T follicular helper cell (primary cell): Measurements from ENCODE around the gene CNN3.

ENCODE experiments used
- DNase-seq: peaks from one replicate; pipeline ENCODE4 v3.0.0-alpha.2; 2020; ENCODE audit warnings: low read depth
- total RNA-seq, 2 experiments: gene quantifications; one replicate each; lab custom pipeline; 2026; lab: John Stamatoyannopoulos, UW

Gene CNN3
- total RNA-seq = 3.9 to 4.2 reads per million in 2 experiments

DNA sequence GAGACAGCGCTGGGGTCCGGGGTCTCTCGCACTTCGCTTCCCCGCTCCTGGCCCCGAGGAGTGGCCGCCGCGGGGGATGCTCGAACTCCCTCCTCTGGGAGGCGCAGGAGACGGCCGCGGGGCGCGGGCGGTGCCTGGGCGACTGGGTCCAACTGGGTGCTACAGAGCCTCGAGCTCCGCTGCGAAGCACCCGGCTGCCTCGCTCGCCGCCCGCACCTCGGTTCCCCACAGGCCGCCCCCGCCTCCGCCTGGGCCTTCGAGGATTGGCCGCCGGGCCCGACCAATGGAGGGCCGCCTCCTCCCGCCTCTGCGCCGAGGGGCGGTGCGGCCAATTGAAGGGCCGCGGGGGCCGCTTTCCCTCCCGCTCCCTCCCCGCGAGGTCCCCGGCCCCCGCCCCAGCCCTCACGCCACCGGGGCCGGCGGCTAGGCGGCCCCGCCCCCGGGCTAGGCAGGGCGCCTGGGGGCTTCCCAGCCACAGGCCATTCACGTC lies at the start of gene CNN3:
Gene CNN3, minus strand, starts transcription at position 196 of the 490 bp plus-strand sequence. CDS start 216 bp downstream, outside the sequence.
- DNase-seq = peak; percentile 22

DNA sequence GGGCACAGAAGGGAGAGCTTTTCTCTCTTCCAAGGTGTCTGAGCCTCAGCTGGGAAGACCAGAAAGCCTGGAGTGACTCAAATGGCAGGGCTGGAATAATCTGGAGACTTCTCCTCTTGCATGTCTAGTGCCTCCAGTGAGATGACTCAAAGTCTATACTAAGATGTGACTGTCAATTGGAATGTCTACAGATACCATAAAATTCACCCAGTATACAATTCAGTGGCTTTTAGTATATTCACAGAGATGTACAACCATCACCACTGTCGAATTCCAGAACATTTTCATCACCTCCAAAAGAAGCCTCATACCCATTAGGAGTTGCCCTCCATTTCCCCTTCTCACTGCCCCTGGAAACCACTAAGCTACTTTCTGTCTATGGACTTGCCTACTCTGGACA lies 47.9 kb upstream of the CNN3 start:
- no peak for DNase-seq

DNA sequence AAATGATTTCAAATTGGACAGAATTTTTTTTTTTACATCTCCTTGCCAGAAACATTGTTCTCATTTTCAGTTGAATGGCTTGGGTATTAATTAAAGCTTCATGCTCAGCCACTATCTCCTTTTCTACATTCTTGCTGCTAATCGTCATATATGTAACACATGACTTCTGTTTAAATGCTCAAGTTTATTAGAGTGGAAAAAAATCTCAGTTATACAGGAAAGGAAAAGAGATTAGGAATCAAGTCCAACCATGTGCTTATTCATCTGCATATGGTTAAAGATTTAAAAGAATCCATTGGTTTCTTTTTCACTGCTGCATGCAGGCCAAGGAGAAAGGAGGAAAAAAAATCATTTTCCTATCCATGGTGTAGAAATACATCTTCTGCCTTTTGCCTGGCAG lies 47.3 kb upstream of the CNN3 start:
- no peak for DNase-seq

DNA sequence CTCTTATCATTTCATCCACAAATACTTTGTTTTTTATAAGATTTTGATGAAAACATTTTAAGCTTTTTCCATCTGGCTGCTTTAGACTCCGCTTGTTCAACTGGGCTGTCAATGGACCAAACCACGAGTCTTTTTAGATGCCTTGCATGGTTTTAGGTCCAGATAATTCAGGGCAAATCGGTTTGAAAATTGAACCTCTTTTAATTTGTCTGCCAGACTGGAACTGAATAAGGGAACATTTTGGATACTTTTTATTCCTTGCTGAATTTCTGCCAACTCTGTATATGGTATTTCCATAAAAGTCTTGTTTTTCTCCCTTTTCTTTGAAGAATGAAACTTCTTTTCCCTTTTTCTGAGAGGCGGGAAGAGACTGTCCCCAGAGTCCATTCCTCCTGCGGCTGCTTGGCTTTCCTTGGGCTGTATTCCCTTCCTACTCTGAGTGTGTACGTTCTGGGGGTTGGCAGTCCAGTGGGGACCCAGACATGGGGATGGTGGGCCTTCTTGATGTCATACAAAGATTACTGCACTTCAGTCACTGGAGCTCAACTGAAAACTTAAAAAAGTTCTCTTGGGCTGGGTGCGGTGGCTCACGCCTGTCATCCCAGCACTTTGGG lies 46.5 kb upstream of the CNN3 start:
- DNase-seq = no peak

DNA sequence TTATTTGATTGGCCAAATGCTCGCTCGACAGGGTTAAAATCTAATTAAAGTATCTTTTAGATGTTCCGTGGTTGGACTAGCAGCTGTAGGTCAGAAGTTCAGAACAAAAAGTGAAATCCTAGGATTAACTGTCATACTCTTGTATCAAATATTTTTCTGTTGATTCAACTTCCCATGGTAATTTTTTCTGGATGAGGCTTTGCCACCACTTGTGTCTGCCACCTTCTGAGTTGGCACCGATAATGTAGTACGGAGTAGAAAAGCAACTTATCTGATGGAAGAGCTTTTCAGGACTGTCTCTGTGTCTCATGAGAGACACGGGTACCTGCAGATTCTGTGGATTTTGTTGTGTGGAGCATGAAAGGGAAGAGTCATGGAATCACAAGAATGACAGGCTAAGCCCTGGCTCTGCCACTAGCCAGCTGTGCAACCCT lies 44.6 kb upstream of the CNN3 start:
- DNase-seq = no peak

GRCh38 chr1:94970783-94971182 lies 43.9 kb upstream of the CNN3 start:
- DNase-seq = no peak

- no peak for DNase-seq
Measured at GRCh38 chr1:94969137-94969536, 42.2 kb upstream of the CNN3 start.

DNA sequence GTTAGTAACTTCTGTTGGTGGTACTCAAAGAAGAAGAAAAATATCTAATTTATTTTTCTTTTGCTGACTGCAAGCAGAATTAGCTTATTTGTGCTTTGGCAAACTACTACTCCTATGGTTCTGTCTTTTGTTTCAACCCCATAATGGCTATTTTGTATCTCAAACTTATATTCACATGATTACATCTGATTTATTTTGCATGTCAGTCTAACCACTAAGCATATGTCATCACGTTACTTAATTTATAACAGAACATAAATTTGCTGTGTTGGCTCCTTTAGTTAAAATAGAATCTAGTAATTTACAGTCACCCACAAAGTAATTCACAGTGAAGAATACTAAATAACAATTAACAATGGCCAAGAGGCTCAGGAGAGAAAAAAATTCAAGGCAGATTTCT lies 39.1 kb upstream of the CNN3 start:
- DNase-seq = no peak

- no peak for DNase-seq
Measured at GRCh38 chr1:94963864-94964263, 37.0 kb upstream of the CNN3 start.

DNA sequence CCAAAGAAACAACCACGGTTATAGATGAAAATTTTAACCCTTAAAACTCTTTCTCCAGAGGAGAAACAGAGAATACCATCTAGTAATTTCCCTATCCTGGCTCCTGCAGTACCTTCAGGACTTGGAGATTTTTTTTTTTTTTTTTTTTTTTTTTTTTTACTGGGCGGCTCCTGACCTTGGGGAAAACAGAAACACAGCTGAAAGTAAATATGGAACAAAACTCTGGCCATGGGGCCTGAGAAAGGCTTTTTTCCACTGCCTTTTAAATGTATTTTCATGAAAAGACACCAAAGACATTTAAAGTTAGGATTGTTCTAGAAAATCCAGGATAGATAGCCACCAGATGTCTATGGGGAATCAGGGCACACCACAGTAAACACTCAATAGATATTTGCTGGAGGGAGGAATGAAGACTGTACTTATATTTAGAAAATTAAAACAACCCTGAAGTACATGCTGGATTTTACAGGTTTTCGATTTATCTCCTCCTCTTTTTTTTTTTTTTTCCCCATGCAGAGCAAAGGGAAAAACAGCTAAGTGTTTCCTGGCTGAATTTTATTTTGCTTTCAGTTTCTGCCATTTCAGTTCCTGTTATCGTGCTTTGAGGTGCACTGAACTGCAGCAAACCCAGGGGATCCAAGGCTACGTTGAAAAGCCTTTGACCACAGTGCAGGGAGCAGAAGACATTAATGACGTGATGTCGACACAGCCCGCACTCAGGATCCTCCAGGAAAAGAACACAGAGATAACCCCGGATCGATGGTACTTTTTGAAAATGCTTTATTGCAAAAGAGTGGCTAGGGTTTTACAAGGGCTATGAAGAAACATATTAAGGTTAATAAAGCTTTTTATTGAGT lies 35.7 kb upstream of the CNN3 start:
- DNase-seq = no peak

- no peak for DNase-seq
Measured at GRCh38 chr1:94961988-94962387, 35.1 kb upstream of the CNN3 start.

- no peak for DNase-seq
Measured at GRCh38 chr1:94961582-94961981, 34.7 kb upstream of the CNN3 start.

DNA sequence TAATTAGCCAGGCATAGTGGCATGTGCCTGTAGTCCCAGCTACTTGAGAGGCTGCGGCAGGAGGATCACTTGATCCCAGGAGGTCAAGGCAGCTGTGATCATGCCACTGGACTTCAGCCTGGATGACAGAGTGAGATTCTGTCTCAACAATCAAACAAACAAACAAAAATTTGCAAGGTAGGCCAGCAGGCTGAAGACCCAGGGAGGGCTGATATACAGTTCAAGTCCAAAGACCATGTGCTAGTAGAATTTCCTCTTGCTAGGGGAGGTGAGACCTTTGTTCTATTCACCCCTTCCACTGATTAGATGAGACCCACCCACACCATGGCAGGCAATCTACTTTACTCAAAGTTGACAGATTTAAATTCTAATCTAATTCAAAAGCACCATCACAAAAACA lies 31.2 kb upstream of the CNN3 start:
- no peak for DNase-seq

DNA sequence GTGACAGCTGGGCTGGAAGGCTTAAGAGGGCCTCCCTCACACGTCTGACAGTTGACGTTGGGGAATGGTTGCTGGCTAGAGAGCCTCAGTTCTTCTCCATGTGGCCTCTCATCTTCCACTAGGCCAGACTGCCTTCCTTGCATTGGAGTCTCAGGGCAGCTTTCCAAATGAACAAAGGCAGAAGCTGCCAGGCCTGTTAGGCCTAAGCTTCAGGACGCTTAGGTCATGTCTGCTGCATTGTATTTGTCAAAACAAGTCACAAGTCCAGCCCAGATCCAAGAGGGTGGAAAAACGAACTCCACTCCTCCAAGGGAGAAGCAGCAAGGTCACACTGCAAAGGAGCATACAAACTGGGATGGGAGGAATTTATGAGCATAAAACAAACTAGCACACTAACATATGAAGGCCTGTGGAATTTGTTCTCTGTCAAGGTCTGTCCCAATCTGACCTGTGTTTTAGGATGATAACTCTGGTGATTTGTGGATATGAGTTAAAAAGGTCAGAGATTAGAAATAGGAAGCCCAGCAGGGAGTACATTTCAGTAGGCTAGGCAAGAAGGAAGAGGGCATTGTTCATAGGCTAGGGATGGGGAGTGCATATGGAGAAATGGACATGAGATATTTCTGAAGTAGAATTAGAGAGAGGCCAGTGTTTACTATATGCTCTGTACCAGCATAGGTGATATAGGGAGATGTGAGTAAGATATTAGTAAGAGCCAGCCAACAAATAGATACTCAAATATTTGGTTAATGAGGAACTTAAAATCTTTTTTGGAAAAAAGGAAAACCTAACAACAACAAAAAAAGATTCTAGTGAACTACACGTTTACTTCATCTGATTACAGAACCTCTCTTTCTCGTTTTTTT lies 29.1 kb upstream of the CNN3 start:
- DNase-seq = no peak

- no peak for DNase-seq
Measured at GRCh38 chr1:94954263-94955220, 27.6 kb upstream of the CNN3 start.

DNA sequence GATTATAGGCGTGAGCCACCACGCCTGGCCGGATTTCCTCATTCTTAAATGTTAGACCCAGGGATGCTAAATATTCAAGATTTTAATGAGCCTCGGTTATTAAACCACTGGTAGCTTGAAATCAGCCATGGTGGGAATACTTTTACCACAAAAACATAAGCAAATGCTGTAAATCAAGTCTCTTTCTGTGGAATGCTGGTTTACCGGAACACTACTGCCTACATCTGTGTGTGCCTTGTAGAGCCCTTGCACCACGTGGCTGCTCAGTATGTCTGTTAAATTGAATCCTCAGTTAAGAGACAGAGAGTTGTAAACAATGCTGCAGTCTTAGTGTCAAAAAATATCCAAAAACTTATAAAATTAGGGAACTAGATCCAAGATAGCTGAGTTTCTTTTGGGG lies 26.8 kb upstream of the CNN3 start:
- DNase-seq = no peak

- no peak for DNase-seq
Measured at GRCh38 chr1:94953107-94953506, 26.2 kb upstream of the CNN3 start.

DNA sequence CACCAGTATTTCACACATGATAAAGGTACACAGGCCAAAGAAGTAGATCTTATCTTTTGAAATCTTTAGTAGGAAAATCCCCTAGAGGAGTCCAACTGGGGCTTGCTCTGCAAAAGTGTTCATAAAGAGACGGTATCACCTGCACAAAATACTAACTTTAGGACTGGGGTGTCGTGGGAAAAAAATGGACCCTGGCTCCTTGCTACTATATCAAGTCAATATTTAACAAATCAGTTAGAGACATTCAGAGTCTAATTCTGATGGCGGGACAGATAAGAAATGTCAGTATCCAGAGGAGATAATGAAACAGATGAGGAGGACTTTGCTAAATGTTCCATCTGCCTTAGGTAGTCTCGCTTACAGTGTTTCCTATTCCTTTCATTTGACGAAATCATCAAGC lies 25.6 kb upstream of the CNN3 start:
- no peak for DNase-seq

DNA sequence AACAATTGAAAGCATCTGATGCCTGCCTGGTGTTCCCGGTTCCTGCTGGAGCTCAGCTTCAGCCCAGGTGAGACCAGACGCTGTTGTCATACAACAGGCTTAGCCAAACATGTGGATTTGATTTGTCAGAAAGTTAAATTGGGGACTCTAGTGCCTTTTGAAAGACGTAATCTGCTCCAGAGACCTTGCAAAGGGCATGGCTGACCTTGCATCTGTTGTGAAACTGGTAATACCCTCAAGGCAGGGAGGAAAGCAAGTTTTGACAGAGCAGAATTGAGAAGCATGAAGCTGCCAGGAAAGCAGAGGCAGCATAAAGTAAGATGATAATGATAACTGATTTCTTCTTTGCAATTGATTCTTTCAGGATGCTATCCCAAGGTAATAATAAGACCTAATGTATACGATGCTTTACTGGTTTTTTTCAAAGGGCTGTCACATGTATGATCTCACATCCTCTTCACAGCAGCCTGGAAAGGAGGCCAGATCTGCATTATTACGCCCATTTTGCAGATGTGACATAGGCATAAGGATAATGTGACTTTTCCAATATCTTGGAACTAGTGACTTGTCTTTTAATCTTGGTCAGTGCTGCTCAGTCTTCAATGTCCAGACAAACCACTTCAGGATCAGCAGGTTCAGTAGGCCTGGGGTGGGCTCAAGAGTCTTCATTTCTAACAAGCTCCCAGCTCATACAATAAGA lies 24.7 kb upstream of the CNN3 start:
- no peak for DNase-seq

DNA sequence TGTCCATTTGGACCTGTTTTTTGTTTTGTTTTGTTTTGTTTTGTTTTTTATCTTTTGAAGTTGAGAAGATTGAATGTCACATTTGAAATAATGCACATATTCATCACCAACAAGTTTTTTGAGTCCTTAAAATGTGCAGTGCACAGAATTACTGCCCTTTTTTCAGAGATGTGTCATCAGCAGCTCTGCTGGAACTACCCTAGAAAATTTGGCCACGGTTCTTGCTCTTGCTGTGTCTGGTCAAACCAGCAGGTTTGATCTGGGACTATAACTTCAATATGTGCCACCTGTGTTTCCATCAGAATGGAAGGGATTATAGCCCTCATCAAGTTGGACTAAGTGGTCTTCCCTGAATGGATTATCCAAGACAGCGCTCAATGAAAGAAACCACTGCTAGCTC lies 24.1 kb upstream of the CNN3 start:
- DNase-seq = no peak
